Mesothelial cell of epicardium (in vitro differentiated cells): Measurements from ENCODE around the gene POLD2. TPM values are rescaled to one million over a fixed set of nuclear protein-coding genes. Genes with fewer than 3 reads are reported as not detected.

Experiments used
- DNase-seq, 2 experiments: peaks; one replicate each; pipeline ENCODE4 v3.0.0; 2021; ENCODE audit warnings: low spot score in 2 of 2; ENCODE audit not compliant: unreplicated experiment in 2 of 2
- H3K27ac Mint-ChIP-seq: 2 replicates; pipeline ENCODE4 v1.8.0; 2021; ENCODE audit warnings: mixed read lengths
- H3K27me3 Mint-ChIP-seq: 2 replicates; pipeline ENCODE4 v1.8.0; 2021; ENCODE audit warnings: low read depth, mixed read lengths
- H3K36me3 Mint-ChIP-seq: 2 replicates; pipeline ENCODE4 v1.8.0; 2021; ENCODE audit warnings: mixed read lengths
- H3K4me1 Mint-ChIP-seq: 2 replicates; pipeline ENCODE4 v1.8.0; 2021; ENCODE audit warnings: mixed read lengths
- H3K4me3 Mint-ChIP-seq: 2 replicates; pipeline ENCODE4 v1.8.0; 2021; ENCODE audit warnings: mild to moderate bottlenecking, moderate library complexity, mixed read lengths
- H3K9me3 Mint-ChIP-seq: 2 replicates; pipeline ENCODE4 v1.8.0; 2021; ENCODE audit warnings: mixed read lengths
- CTCF ChIP-seq: fragments of 200-600 bp; sonication (generic); IDR thresholded peaks from one replicate; pipeline ENCODE4 v1.5.0; 2021; ENCODE audit warnings: antibody characterized with exemption; ENCODE audit not compliant: unreplicated experiment
- total RNA-seq: library from RNA; stranded (reverse); gene quantifications from 3 replicates; pipeline ENCODE4 v1.2.1, GENCODE V29; 2021

The POLD2 gene
- total RNA-seq, 1 donor from 2014 or later, result 117 TPM

GRCh38 chr7:44110719-44111635 lies 12.4 kb downstream of the POLD2 start:
- H3K27ac Mint-ChIP-seq, result no peak overlapping the region
- TF ChIP-seq CTCF, result no peak
- no peaks in the 10 kb centered on the region for H3K27me3 Mint-ChIP-seq
- H3K36me3 Mint-ChIP-seq, result peaks cover 24% of the 10 kb centered on the region
- no peak for DNase-seq
- no peak overlapping the region for H3K4me3 Mint-ChIP-seq
- no peaks in the 10 kb centered on the region for H3K4me1 Mint-ChIP-seq
- H3K9me3 Mint-ChIP-seq, result no peaks in the 10 kb centered on the region

- Mint-ChIP-seq H3K27me3 (no peaks in the 10 kb centered on the region), H3K9me3 (no peaks in the 10 kb centered on the region), H3K27ac (no peak overlapping the region), H3K36me3 (peaks cover 24% of the 10 kb centered on the region), H3K4me1 (peaks cover 9% of the 10 kb centered on the region), H3K4me3 (no peak overlapping the region)
- no peak for DNase-seq
- TF ChIP-seq CTCF, result no peak
Observed at GRCh38 chr7:44109991-44110390, 13.4 kb downstream of the POLD2 start.

- no peaks in the 10 kb centered on the region for H3K27me3 Mint-ChIP-seq
- H3K27ac Mint-ChIP-seq, result no peak overlapping the region
- H3K9me3 Mint-ChIP-seq, result no peaks in the 10 kb centered on the region
- peaks cover 20% of the 10 kb centered on the region for H3K36me3 Mint-ChIP-seq
- TF ChIP-seq CTCF, result no peak
- no peak for DNase-seq
- no peak overlapping the region for H3K4me3 Mint-ChIP-seq
- H3K4me1 Mint-ChIP-seq, result peaks cover 9% of the 10 kb centered on the region
Observed at GRCh38 chr7:44108768-44109750, 14.3 kb downstream of the POLD2 start.

- no peaks in the 10 kb centered on the region for H3K9me3 Mint-ChIP-seq
- DNase-seq, result no peak
- no peak overlapping the region for H3K27ac Mint-ChIP-seq
- peaks cover 11% of the 10 kb centered on the region for H3K4me1 Mint-ChIP-seq
- TF ChIP-seq CTCF, result no peak
- peaks cover 14% of the 10 kb centered on the region for H3K36me3 Mint-ChIP-seq
- no peak overlapping the region for H3K4me3 Mint-ChIP-seq
- peaks cover 3% of the 10 kb centered on the region for H3K27me3 Mint-ChIP-seq
Observed at GRCh38 chr7:44107961-44108767, 15.2 kb downstream of the POLD2 start.
